IgD-negative memory B cell (primary cell): ENCODE results near the gene COX19. TPM values are rescaled to one million over a fixed set of nuclear protein-coding genes. Genes with fewer than 3 reads are reported as not detected.

Experiments
- H3K27ac Mint-ChIP-seq, 3 donors: one replicate each; pipeline ENCODE4 v1.8.0; 2020 to 2022; ENCODE audit warnings: mild to moderate bottlenecking in 3 of 3, mixed read lengths in 3 of 3, moderate library complexity in 1 of 3
- H3K27me3 Mint-ChIP-seq: one replicate; pipeline ENCODE4 v1.8.0; 2021; ENCODE audit warnings: mixed read lengths
- H3K36me3 Mint-ChIP-seq: one replicate; pipeline ENCODE4 v1.8.0; 2020; ENCODE audit warnings: mild to moderate bottlenecking, mixed read lengths
- H3K4me1 Mint-ChIP-seq, 3 donors: one replicate each; pipeline ENCODE4 v1.8.0; 2020 to 2022; ENCODE audit warnings: mixed read lengths in 3 of 3, mild to moderate bottlenecking in 1 of 3
- H3K4me3 Mint-ChIP-seq, 4 donors: one replicate each; pipeline ENCODE4 v1.8.0; 2020 to 2022; ENCODE audit warnings: mild to moderate bottlenecking in 4 of 4, mixed read lengths in 4 of 4, moderate library complexity in 3 of 4
- H3K9me3 Mint-ChIP-seq, 3 donors: one replicate each; pipeline ENCODE4 v1.8.0; 2020 to 2021; ENCODE audit warnings: mixed read lengths in 3 of 3, mild to moderate bottlenecking in 1 of 3
- polyA plus RNA-seq: library from polyadenylated mRNA; unstranded; fragments of 300-500 nt; fragmentation: Illumina TruSeq; gene quantifications from one replicate; pipeline ENCODE4 v1.2.3, GENCODE V29; 2021

The COX19 gene
- polyA plus RNA-seq, 1 donor from 2014 or later, result 26.7 TPM

GRCh38 chr7:921071-921461, 54.3 kb downstream of the COX19 start:
- peaks cover 9 to 19% (median 11%) of the 10 kb centered on the region in 3 donors for H3K4me1 Mint-ChIP-seq
- no peaks in the 10 kb centered on the region for H3K9me3 Mint-ChIP-seq
- H3K4me3 Mint-ChIP-seq, result peak overlapping the region in 3 of 4 donors; percentile 28 to 78 (median 66)
- H3K27ac Mint-ChIP-seq, result peak overlapping the region; percentile 2 to 59 (median 35)
- no peaks in the 10 kb centered on the region for H3K36me3 Mint-ChIP-seq
- H3K27me3 Mint-ChIP-seq, result peaks cover 2% of the 10 kb centered on the region

GRCh38 chr7:920351-921070, 54.8 kb downstream of the COX19 start:
- peak overlapping the region in 2 of 4 donors; percentile 28 to 78 for H3K4me3 Mint-ChIP-seq
- H3K4me1 Mint-ChIP-seq, result peaks cover 9 to 19% (median 11%) of the 10 kb centered on the region in 3 donors
- no peaks in the 10 kb centered on the region for H3K9me3 Mint-ChIP-seq
- no peaks in the 10 kb centered on the region for H3K36me3 Mint-ChIP-seq
- peaks cover 2% of the 10 kb centered on the region for H3K27me3 Mint-ChIP-seq
- peak overlapping the region; percentile 2 to 59 (median 35) for H3K27ac Mint-ChIP-seq

GRCh38 chr7:919924-920341, 55.4 kb downstream of the COX19 start:
- Mint-ChIP-seq H3K9me3 (no peaks in the 10 kb centered on the region), H3K27me3 (peaks cover 2% of the 10 kb centered on the region), H3K27ac (no peak overlapping the region), H3K4me1 (peaks cover 9 to 19% (median 11%) of the 10 kb centered on the region in 3 donors), H3K4me3 (no peak overlapping the region), H3K36me3 (no peaks in the 10 kb centered on the region)

- no peak overlapping the region for H3K27ac Mint-ChIP-seq
- peaks cover 7 to 14% (median 9%) of the 10 kb centered on the region in 3 donors for H3K4me1 Mint-ChIP-seq
- H3K36me3 Mint-ChIP-seq, result no peaks in the 10 kb centered on the region
- peaks cover 2% of the 10 kb centered on the region for H3K27me3 Mint-ChIP-seq
- no peak overlapping the region for H3K4me3 Mint-ChIP-seq
- no peaks in the 10 kb centered on the region for H3K9me3 Mint-ChIP-seq
These were observed 56.3 kb downstream of the COX19 start for GRCh38 chr7:919114-919442.

GRCh38 chr7:918441-919113, 56.8 kb downstream of the COX19 start:
- Mint-ChIP-seq H3K36me3 (no peaks in the 10 kb centered on the region), H3K4me1 (peaks cover 7 to 14% (median 9%) of the 10 kb centered on the region in 3 donors), H3K27ac (no peak overlapping the region), H3K27me3 (peaks cover 2% of the 10 kb centered on the region), H3K4me3 (no peak overlapping the region), H3K9me3 (no peaks in the 10 kb centered on the region)

- Mint-ChIP-seq H3K27me3 (peaks cover 2% of the 10 kb centered on the region), H3K9me3 (no peaks in the 10 kb centered on the region), H3K4me3 (no peak overlapping the region), H3K4me1 (peaks cover 5 to 10% (median 9%) of the 10 kb centered on the region in 3 donors), H3K36me3 (no peaks in the 10 kb centered on the region), H3K27ac (no peak overlapping the region)
These were observed 57.3 kb downstream of the COX19 start for GRCh38 chr7:918118-918425.

- H3K36me3 Mint-ChIP-seq, result no peaks in the 10 kb centered on the region
- H3K4me3 Mint-ChIP-seq, result no peak overlapping the region
- H3K27me3 Mint-ChIP-seq, result peaks cover 2% of the 10 kb centered on the region
- no peak overlapping the region for H3K27ac Mint-ChIP-seq
- peaks cover 4 to 9% (median 7%) of the 10 kb centered on the region in 3 donors for H3K4me1 Mint-ChIP-seq
- H3K9me3 Mint-ChIP-seq, result no peaks in the 10 kb centered on the region
These were observed 57.9 kb downstream of the COX19 start for GRCh38 chr7:917255-918117.

- peak overlapping the region in 2 of 3 donors; percentile 35 to 59 for H3K27ac Mint-ChIP-seq
- H3K9me3 Mint-ChIP-seq, result no peaks in the 10 kb centered on the region
- H3K4me3 Mint-ChIP-seq, result peak overlapping the region in 2 of 4 donors; percentile 17 to 28
- peaks cover 4 to 7% (median 5%) of the 10 kb centered on the region in 3 donors for H3K4me1 Mint-ChIP-seq
- H3K36me3 Mint-ChIP-seq, result no peaks in the 10 kb centered on the region
- H3K27me3 Mint-ChIP-seq, result peaks cover 2% of the 10 kb centered on the region
These were observed 58.9 kb downstream of the COX19 start for GRCh38 chr7:916291-916941.

Other genes with a start within 250 kb of the COX19 start
- 2.7 TPM for gene DNAAF5, start 248.8 kb downstream of the COX19 start, polyA plus RNA-seq
- 4.6 TPM for gene PRKAR1B, start 248.3 kb downstream of the COX19 start, polyA plus RNA-seq
- 31.0 TPM for gene SUN1, start 143.1 kb downstream of the COX19 start, polyA plus RNA-seq
- gene GET4, start 99.0 kb downstream of the COX19 start, polyA plus RNA-seq, result 31.2 TPM
- gene ADAP1, start 20.9 kb downstream of the COX19 start, polyA plus RNA-seq, result 6.4 TPM
- not detected for gene CYP2W1, start 7.6 kb upstream of the COX19 start, polyA plus RNA-seq
- gene GPR146, start 69.0 kb upstream of the COX19 start, polyA plus RNA-seq, result 2.6 TPM
- gene GPER1, start 112.6 kb upstream of the COX19 start, polyA plus RNA-seq, result 0.66 TPM
- gene ZFAND2A, start 184.6 kb upstream of the COX19 start, polyA plus RNA-seq, result 51.1 TPM